ENCODE results near the gene BMP3. TPM values are rescaled to one million over a fixed set of nuclear protein-coding genes. Genes with fewer than 3 reads are reported as not detected.
"Not testable (repeated sequence)": the region's sequence is repeated elsewhere in the genome, so short reads cannot be mapped to it uniquely, and the experiment has no call there.

The BMP3 gene
- total RNA-seq, 1 experiment from 2014 or later: not detected

- H3K4me1 Mint-ChIP-seq (ENCODE audit: low read depth, unreplicated experiment): no peaks in the 10 kb centered on the region
- no peaks in the 10 kb centered on the region for H3K9me3 Mint-ChIP-seq (ENCODE audit: unreplicated experiment)
- intact Hi-C loops (cut with micrococcal nuclease; ENCODE audit: unreplicated experiment): no loop called here
- H3K27ac Mint-ChIP-seq (ENCODE audit: unreplicated experiment): no peak overlapping the region
- Histone ChIP-seq H3K36me3 (ENCODE audit: control insufficient read depth, insufficient read depth, low read length) (no peaks in the 10 kb centered on the region), H3K4me3 (ENCODE audit: low read depth, low read length) (no peak overlapping the region), H3K27me3 (replicated peaks; ENCODE audit: control insufficient read depth, insufficient read depth, low read length) (no peaks in the 10 kb centered on the region), H3K4me1 (no peaks in the 10 kb centered on the region), H3K9me3 (no peaks in the 10 kb centered on the region)
- peaks cover 4% of the 10 kb centered on the region for H3K27me3 Mint-ChIP-seq (ENCODE audit: insufficient read depth, unreplicated experiment)
- BruUV-seq (replicated peaks): no TSS peak
- TF ChIP-seq CTCF (IDR thresholded peaks at IDR 0.05; ENCODE audit: insufficient read depth in 1 of 2, low read depth in 1 of 2, low read length in 1 of 2, severe bottlenecking in 1 of 2, unreplicated experiment in 1 of 2): no peak
- DNase-seq: no peak
- POLR2A ChIA-PET: no interaction called here
- H3K36me3 Mint-ChIP-seq (ENCODE audit: insufficient read depth, unreplicated experiment): no peaks in the 10 kb centered on the region
- no peak overlapping the region for H3K4me3 Mint-ChIP-seq (ENCODE audit: unreplicated experiment)
- CTCF ChIA-PET: no interaction called here
Observed at GRCh38 chr4:81003597-81004111, 26.9 kb upstream of the BMP3 start.

- DNase-seq: no peak
- TF ChIP-seq CTCF (IDR thresholded peaks at IDR 0.05; ENCODE audit: insufficient read depth in 1 of 2, low read depth in 1 of 2, low read length in 1 of 2, severe bottlenecking in 1 of 2, unreplicated experiment in 1 of 2): no peak
- intact Hi-C loops (cut with micrococcal nuclease; ENCODE audit: unreplicated experiment): no loop called here
- Mint-ChIP-seq H3K27me3 (ENCODE audit: insufficient read depth, unreplicated experiment) (peaks cover 8% of the 10 kb centered on the region), H3K27ac (ENCODE audit: unreplicated experiment) (no peak overlapping the region), H3K4me1 (ENCODE audit: low read depth, unreplicated experiment) (no peaks in the 10 kb centered on the region), H3K36me3 (ENCODE audit: insufficient read depth, unreplicated experiment) (no peaks in the 10 kb centered on the region), H3K9me3 (ENCODE audit: unreplicated experiment) (no peaks in the 10 kb centered on the region), H3K4me3 (ENCODE audit: unreplicated experiment) (no peak overlapping the region)
- Histone ChIP-seq H3K4me1 (no peaks in the 10 kb centered on the region), H3K4me3 (ENCODE audit: low read depth, low read length) (no peak overlapping the region), H3K9me3 (no peaks in the 10 kb centered on the region), H3K36me3 (ENCODE audit: control insufficient read depth, insufficient read depth, low read length) (no peaks in the 10 kb centered on the region), H3K27me3 (replicated peaks; ENCODE audit: control insufficient read depth, insufficient read depth, low read length) (no peaks in the 10 kb centered on the region)
- no TSS peak for BruUV-seq (replicated peaks)
- ChIA-PET CTCF (no interaction called here), POLR2A (no interaction called here)
Observed at GRCh38 chr4:81007417-81007816, 23.1 kb upstream of the BMP3 start.

GRCh38 chr4:81016566-81016965 is 13.9 kb upstream of the BMP3 start:
- H3K4me1 Mint-ChIP-seq (ENCODE audit: low read depth, unreplicated experiment); H3K9me3 Mint-ChIP-seq (ENCODE audit: unreplicated experiment); H3K36me3 Mint-ChIP-seq (ENCODE audit: insufficient read depth, unreplicated experiment); H3K27me3 Mint-ChIP-seq (ENCODE audit: insufficient read depth, unreplicated experiment); H3K36me3 ChIP-seq (ENCODE audit: control insufficient read depth, insufficient read depth, low read length); H3K27ac Mint-ChIP-seq (ENCODE audit: unreplicated experiment); DNase-seq; H3K4me3 ChIP-seq (ENCODE audit: low read depth, low read length); CTCF ChIA-PET; POLR2A ChIA-PET; H3K4me1 ChIP-seq; H3K9me3 ChIP-seq; BruUV-seq (replicated peaks); H3K27me3 ChIP-seq (replicated peaks; ENCODE audit: control insufficient read depth, insufficient read depth, low read length); intact Hi-C loops (cut with micrococcal nuclease; ENCODE audit: unreplicated experiment); H3K4me3 Mint-ChIP-seq (ENCODE audit: unreplicated experiment): not testable (repeated sequence)

- intact Hi-C loops (cut with micrococcal nuclease; ENCODE audit: unreplicated experiment): no loop called here
- no peaks in the 10 kb centered on the region for H3K4me1 ChIP-seq
- ChIA-PET CTCF (no interaction called here), POLR2A (no interaction called here)
- BruUV-seq (replicated peaks): no TSS peak
- TF ChIP-seq CTCF (IDR thresholded peaks at IDR 0.05; ENCODE audit: insufficient read depth in 1 of 2, low read depth in 1 of 2, low read length in 1 of 2, severe bottlenecking in 1 of 2, unreplicated experiment in 1 of 2): no peak
- no peaks in the 10 kb centered on the region for H3K9me3 Mint-ChIP-seq (ENCODE audit: unreplicated experiment)
- no peaks in the 10 kb centered on the region for H3K36me3 ChIP-seq (ENCODE audit: control insufficient read depth, insufficient read depth, low read length)
- H3K27ac Mint-ChIP-seq (ENCODE audit: unreplicated experiment): no peak overlapping the region
- H3K36me3 Mint-ChIP-seq (ENCODE audit: insufficient read depth, unreplicated experiment): no peaks in the 10 kb centered on the region
- no peaks in the 10 kb centered on the region for H3K9me3 ChIP-seq
- no peak overlapping the region for H3K4me3 Mint-ChIP-seq (ENCODE audit: unreplicated experiment)
- H3K4me3 ChIP-seq (ENCODE audit: low read depth, low read length): no peak overlapping the region
- H3K27me3 Mint-ChIP-seq (ENCODE audit: insufficient read depth, unreplicated experiment): peaks cover 10% of the 10 kb centered on the region
- no peaks in the 10 kb centered on the region for H3K4me1 Mint-ChIP-seq (ENCODE audit: low read depth, unreplicated experiment)
- no peak for DNase-seq
- no peaks in the 10 kb centered on the region for H3K27me3 ChIP-seq (replicated peaks; ENCODE audit: control insufficient read depth, insufficient read depth, low read length)
Observed at GRCh38 chr4:81019006-81019405, 11.5 kb upstream of the BMP3 start.
